ENCODE results near the gene MADCAM1. TPM values are rescaled to one million over a fixed set of nuclear protein-coding genes. Genes with fewer than 3 reads are reported as not detected.

The MADCAM1 gene
- total RNA-seq, 1 experiment from 2014 or later: 0.12 TPM

Other genes starting within 250 kb of the MADCAM1 start
- gene PLPP2, start 205.1 kb upstream of the MADCAM1 start, total RNA-seq (2014; rRNA removed; shearing (Covaris generic)): 0.48 and 3.2 TPM in 2 replicates
- gene MIER2, start 151.7 kb upstream of the MADCAM1 start, total RNA-seq (2014; rRNA removed; shearing (Covaris generic)): 5.9 and 10.0 TPM in 2 replicates
- not detected in 2 replicates for gene C2CD4C, start 87.3 kb upstream of the MADCAM1 start, total RNA-seq (2014; rRNA removed; shearing (Covaris generic))
- 0.10 TPM in 1 of 2 replicates, not detected in the other for gene SHC2, start 35.5 kb upstream of the MADCAM1 start, total RNA-seq (2014; rRNA removed; shearing (Covaris generic))
- 26.2 and 48.8 TPM in 2 replicates for gene TPGS1, start 11.0 kb downstream of the MADCAM1 start, total RNA-seq (2014; rRNA removed; shearing (Covaris generic))
- gene CDC34, start 35.3 kb downstream of the MADCAM1 start, total RNA-seq (2014; rRNA removed; shearing (Covaris generic)): 56.4 and 61.8 TPM in 2 replicates
- 1.3 and 3.6 TPM in 2 replicates for gene GZMM, start 47.6 kb downstream of the MADCAM1 start, total RNA-seq (2014; rRNA removed; shearing (Covaris generic))
- 911 and 1,158 TPM in 2 replicates for gene BSG, start 76.1 kb downstream of the MADCAM1 start, total RNA-seq (2014; rRNA removed; shearing (Covaris generic))
- 0.24 and 0.39 TPM in 2 replicates for gene HCN2, start 93.4 kb downstream of the MADCAM1 start, total RNA-seq (2014; rRNA removed; shearing (Covaris generic))
- gene POLRMT, start 137.1 kb downstream of the MADCAM1 start, total RNA-seq (2014; rRNA removed; shearing (Covaris generic)): 19.3 and 20.5 TPM in 2 replicates
- gene FGF22, start 143.4 kb downstream of the MADCAM1 start, total RNA-seq (2014; rRNA removed; shearing (Covaris generic)): 0.39 TPM in 1 of 2 replicates, not detected in the other
- 29.3 and 48.7 TPM in 2 replicates for gene RNF126, start 166.7 kb downstream of the MADCAM1 start, total RNA-seq (2014; rRNA removed; shearing (Covaris generic))
- gene FSTL3, start 179.9 kb downstream of the MADCAM1 start, total RNA-seq (2014; rRNA removed; shearing (Covaris generic)): 4.4 and 19.8 TPM in 2 replicates
- not detected in 2 replicates for gene PRSS57, start 199.0 kb downstream of the MADCAM1 start, total RNA-seq (2014; rRNA removed; shearing (Covaris generic))
- 0.10 TPM in 1 of 2 replicates, not detected in the other for gene PALM, start 212.4 kb downstream of the MADCAM1 start, total RNA-seq (2014; rRNA removed; shearing (Covaris generic))

Data from RPMI7951 (cell line).